ENCODE measurements around the gene CDYL.

DNA sequence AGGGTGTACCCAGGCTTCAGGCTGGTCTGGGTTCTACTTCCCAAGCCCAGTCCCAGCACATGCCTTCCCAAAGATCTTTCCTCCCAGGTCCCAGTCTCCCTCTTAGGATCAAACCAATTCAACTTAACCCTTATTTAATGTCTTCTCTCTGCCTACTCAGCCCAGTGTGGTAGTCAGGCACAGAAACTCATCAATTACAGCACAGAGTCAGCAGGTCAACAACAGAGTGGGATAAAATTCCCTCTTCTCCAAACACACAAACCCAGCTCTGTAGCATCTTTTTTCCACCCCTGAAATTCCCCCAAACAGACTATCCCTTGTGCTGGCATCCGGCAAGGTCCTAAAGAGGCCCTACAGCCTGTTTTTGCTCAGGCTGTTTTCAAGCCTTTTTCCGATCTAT lies 47.3 kb upstream of the CDYL start:
- TF ChIP-seq, protein P1, sequence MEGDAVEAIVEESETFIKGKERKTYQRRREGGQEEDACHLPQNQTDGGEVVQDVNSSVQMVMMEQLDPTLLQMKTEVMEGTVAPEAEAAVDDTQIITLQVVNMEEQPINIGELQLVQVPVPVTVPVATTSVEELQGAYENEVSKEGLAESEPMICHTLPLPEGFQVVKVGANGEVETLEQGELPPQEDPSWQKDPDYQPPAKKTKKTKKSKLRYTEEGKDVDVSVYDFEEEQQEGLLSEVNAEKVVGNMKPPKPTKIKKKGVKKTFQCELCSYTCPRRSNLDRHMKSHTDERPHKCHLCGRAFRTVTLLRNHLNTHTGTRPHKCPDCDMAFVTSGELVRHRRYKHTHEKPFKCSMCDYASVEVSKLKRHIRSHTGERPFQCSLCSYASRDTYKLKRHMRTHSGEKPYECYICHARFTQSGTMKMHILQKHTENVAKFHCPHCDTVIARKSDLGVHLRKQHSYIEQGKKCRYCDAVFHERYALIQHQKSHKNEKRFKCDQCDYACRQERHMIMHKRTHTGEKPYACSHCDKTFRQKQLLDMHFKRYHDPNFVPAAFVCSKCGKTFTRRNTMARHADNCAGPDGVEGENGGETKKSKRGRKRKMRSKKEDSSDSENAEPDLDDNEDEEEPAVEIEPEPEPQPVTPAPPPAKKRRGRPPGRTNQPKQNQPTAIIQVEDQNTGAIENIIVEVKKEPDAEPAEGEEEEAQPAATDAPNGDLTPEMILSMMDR (IDR thresholded peaks at IDR 0.05; ENCODE audit: low read length): no peak
- no peak for TF ChIP-seq EZH2 (IDR thresholded peaks at IDR 0.05; ENCODE audit: borderline replicate concordance, low read length)
